ENCODE results near the gene SCYGR8. TPM values are rescaled to one million over a fixed set of nuclear protein-coding genes. Genes with fewer than 3 reads are reported as not detected.
A peak's percentile ranks its signal among the peaks of the same experiment; 100 is the strongest.

SCYGR8 gene
- total RNA-seq, 4 donors from 2014 or later = not detected

DNA sequence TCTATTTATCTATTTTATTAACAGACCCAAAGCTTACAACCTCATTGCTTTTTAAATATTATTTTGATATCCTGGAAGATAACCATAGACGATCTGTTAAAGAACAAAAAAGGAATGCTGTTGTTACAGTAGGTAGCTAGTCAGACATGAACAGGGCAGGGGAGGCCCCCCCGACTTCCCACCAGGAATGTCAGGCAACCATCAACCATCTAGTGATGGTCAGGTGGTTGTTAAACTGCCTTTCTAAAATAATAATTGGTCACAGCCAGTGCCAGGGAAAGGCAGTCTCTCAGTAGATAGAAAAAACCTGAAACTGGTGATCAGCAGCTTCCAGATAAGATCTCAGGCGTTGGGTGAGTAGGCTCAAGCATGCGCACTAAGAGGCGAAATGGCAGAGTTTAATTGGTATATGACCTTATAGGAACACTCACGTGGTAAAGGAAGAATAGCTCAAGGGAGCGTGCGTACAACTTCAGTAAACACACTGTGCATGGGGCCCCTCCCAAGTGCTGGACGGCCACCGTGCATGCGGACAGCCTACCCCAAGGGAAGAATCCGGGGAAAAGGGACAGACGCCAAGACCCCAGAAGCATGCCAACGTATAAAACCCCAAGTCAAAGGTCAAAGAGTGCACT is 35.4 kb downstream of the SCYGR8 start:
- no peaks in the 10 kb centered on the region for H3K27me3 ChIP-seq
- H3K36me3 ChIP-seq = no peaks in the 10 kb centered on the region
- peak; percentile 81 for DNase-seq
- no peaks in the 10 kb centered on the region for H3K9me3 ChIP-seq
- intact Hi-C loops (cut with DNase I; ENCODE audit: low total_unique reads) = no loop called here
- in situ Hi-C loops (cut with MboI; ENCODE audit: low pct_ligation_motif_present in 1 of 4, low pct_unique_long_range_greater_than_20kb in 1 of 4, low sequenced_read_pairs in 3 of 4) = no loop called here
- no peak overlapping the region for H3K4me3 ChIP-seq
- H3K27ac ChIP-seq = peak overlapping the region; percentile 60 to 81 (median 72)
- WGBS, 2 donors (ENCODE audit: low coverage in 1 of 2) = 31 to 43% methylated on average over 12 to 14 of the region's 14 CpGs
- H3K4me1 ChIP-seq = peaks cover 0 to 16% (median 13%) of the 10 kb centered on the region in 4 donors
- TF ChIP-seq POLR2AphosphoS5 (IDR thresholded peaks at IDR 0.05) (peak in 1 of 3 donors; percentile 30), POLR2A (IDR thresholded peaks at IDR 0.05) (no peak), EP300 (IDR thresholded peaks at IDR 0.05; ENCODE audit: low read depth) (no peak)
- TF ChIP-seq, protein P1, sequence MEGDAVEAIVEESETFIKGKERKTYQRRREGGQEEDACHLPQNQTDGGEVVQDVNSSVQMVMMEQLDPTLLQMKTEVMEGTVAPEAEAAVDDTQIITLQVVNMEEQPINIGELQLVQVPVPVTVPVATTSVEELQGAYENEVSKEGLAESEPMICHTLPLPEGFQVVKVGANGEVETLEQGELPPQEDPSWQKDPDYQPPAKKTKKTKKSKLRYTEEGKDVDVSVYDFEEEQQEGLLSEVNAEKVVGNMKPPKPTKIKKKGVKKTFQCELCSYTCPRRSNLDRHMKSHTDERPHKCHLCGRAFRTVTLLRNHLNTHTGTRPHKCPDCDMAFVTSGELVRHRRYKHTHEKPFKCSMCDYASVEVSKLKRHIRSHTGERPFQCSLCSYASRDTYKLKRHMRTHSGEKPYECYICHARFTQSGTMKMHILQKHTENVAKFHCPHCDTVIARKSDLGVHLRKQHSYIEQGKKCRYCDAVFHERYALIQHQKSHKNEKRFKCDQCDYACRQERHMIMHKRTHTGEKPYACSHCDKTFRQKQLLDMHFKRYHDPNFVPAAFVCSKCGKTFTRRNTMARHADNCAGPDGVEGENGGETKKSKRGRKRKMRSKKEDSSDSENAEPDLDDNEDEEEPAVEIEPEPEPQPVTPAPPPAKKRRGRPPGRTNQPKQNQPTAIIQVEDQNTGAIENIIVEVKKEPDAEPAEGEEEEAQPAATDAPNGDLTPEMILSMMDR (IDR thresholded peaks at IDR 0.05) = no peak

DNA sequence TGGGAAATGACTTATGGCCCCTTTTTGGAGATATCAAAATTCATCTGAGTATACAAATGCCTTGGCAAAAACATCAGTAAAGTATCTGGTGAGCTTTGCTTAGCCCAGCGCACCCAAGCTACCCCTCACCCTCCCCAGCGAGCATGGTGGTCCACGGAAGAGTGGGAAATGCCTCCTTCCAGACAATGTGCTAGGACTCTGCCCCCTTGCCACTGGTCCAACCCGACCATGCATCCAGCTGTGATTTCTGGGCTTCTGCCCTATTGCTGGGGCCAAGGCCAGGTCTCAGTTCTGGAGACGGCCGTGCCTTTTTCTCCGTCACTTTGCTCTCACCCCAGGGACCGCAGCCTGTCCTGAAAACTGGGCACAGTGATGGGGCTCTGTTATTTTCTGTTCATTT is 36.1 kb downstream of the SCYGR8 start:
- TF ChIP-seq POLR2A (IDR thresholded peaks at IDR 0.05) (no peak), POLR2AphosphoS5 (IDR thresholded peaks at IDR 0.05) (no peak), EP300 (IDR thresholded peaks at IDR 0.05; ENCODE audit: low read depth) (no peak)
- TF ChIP-seq, protein P1 (IDR thresholded peaks at IDR 0.05) = no peak
- Histone ChIP-seq H3K36me3 (no peaks in the 10 kb centered on the region), H3K9me3 (no peaks in the 10 kb centered on the region), H3K4me1 (peaks cover 0 to 16% (median 13%) of the 10 kb centered on the region in 4 donors), H3K27me3 (no peaks in the 10 kb centered on the region), H3K27ac (peak overlapping the region; percentile 60 to 81 (median 72)), H3K4me3 (no peak overlapping the region)
- in situ Hi-C loops (cut with MboI; ENCODE audit: low pct_ligation_motif_present in 1 of 4, low pct_unique_long_range_greater_than_20kb in 1 of 4, low sequenced_read_pairs in 3 of 4) (no loop called here), intact Hi-C loops (cut with DNase I; ENCODE audit: low total_unique reads) (no loop called here)
- DNase-seq = no peak
- WGBS, 2 donors (ENCODE audit: low coverage in 1 of 2) = 46 to 79% methylated on average over 4 to 8 of the region's 8 CpGs

DNA sequence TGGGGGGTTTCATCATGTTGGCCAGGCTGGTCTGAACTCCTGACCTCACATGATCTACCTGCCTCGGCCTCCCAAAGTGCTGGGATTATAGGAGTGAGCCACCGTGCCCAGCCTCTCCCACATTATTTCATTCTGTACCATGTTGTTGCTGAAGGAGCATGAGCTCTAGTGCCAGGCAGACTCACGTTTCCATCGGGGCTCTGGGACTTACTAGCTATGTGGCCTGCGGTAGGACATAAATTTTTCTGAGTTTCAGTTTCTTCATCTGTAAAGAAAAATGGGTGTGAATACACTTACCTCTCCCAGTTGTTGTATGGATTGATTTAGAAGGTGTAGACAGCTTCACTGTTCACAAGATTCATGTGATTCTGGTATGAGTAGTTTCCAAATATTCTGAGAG is 37.1 kb downstream of the SCYGR8 start:
- in situ Hi-C loops (cut with MboI; ENCODE audit: low pct_ligation_motif_present in 1 of 4, low pct_unique_long_range_greater_than_20kb in 1 of 4, low sequenced_read_pairs in 3 of 4) = no loop called here
- no peak for DNase-seq
- intact Hi-C loops (cut with DNase I; ENCODE audit: low total_unique reads) = no loop called here
- peaks cover 0 to 16% (median 13%) of the 10 kb centered on the region in 4 donors for H3K4me1 ChIP-seq
- TF ChIP-seq POLR2A (IDR thresholded peaks at IDR 0.05) (no peak), POLR2AphosphoS5 (IDR thresholded peaks at IDR 0.05) (no peak), EP300 (IDR thresholded peaks at IDR 0.05; ENCODE audit: low read depth) (no peak)
- TF ChIP-seq, protein P1 (IDR thresholded peaks at IDR 0.05) = no peak
- no peaks in the 10 kb centered on the region for H3K27me3 ChIP-seq
- H3K9me3 ChIP-seq = no peaks in the 10 kb centered on the region
- peak overlapping the region in 2 of 4 donors; percentile 41 to 55 for H3K27ac ChIP-seq
- WGBS, 2 donors (ENCODE audit: low coverage in 1 of 2) = 82 to 88% methylated on average over 2 to 5 of the region's 5 CpGs
- H3K4me3 ChIP-seq = no peak overlapping the region
- H3K36me3 ChIP-seq = no peaks in the 10 kb centered on the region

DNA sequence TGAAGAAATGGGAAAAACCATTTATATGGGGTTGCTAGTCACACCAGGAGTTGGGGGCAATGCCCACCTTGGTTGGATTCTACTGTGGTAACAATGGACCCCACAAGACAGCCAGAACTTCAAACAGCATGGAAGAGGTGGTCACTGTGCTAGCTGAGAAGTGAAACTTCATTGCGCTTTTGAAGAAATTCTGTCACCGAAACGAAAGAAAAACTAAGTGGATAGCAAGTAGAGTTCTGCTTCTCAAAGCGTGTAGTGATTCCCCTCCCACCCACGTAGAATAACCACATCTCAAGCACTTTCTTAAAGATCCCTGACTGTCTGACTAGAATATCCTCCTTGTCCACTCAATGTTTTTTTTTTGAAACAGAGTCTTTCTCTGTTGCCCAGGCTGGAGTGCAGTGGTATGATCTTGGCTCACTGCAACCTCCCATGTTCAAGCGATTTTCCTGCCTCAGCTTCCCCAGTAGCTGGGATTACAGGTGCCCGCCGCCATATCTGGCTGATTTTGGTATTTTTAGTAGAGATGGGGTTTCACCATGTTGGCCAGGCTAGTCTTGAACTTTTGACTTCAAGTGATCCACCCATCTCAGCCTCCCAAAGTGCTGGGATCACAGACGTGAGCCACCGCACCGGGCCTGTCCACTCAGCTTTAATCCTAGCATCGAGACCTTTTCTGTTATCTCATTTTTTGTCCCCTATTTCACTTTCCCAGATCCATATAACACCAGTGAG is 37.9 kb downstream of the SCYGR8 start:
- H3K27me3 ChIP-seq = no peaks in the 10 kb centered on the region
- TF ChIP-seq POLR2AphosphoS5 (IDR thresholded peaks at IDR 0.05) = no peak
- no peak for TF ChIP-seq EP300 (IDR thresholded peaks at IDR 0.05; ENCODE audit: low read depth)
- TF ChIP-seq, protein P1 (IDR thresholded peaks at IDR 0.05) = no peak
- no peak for TF ChIP-seq POLR2A (IDR thresholded peaks at IDR 0.05)
- H3K36me3 ChIP-seq = no peaks in the 10 kb centered on the region
- no peaks in the 10 kb centered on the region for H3K9me3 ChIP-seq
- 76 to 90% methylated on average over 8 to 12 of the region's 12 CpGs for WGBS, 2 donors (ENCODE audit: low coverage in 1 of 2)
- H3K27ac ChIP-seq = peak overlapping the region in 2 of 4 donors; percentile 41 to 55
- intact Hi-C loops (cut with DNase I; ENCODE audit: low total_unique reads) = no loop called here
- no peak overlapping the region for H3K4me3 ChIP-seq
- DNase-seq = no peak
- peaks cover 0 to 16% (median 13%) of the 10 kb centered on the region in 4 donors for H3K4me1 ChIP-seq
- in situ Hi-C loops (cut with MboI; ENCODE audit: low pct_ligation_motif_present in 1 of 4, low pct_unique_long_range_greater_than_20kb in 1 of 4, low sequenced_read_pairs in 3 of 4) = no loop called here
